Adrenal gland (tissue), 5 donors: ENCODE data around the gene CAPZA3.

Experiments
- POLR2A ChIP-seq, 2 donors: fragments of 450-650 bp; IDR thresholded peaks; one replicate each; pipeline ENCODE4 v1.6.1; 2017; ENCODE audit warnings: antibody characterized with exemption in 2 of 2, mild to moderate bottlenecking in 2 of 2, moderate library complexity in 1 of 2
- TF ChIP-seq, protein P1 (sequence below), 6 experiments: fragments of 450-650 bp in 4 of 6; fragments of 200-600 bp in 2 of 6; sonication (generic) in 1 of 6; IDR thresholded peaks; 1 replicate in 5 of 6; 2 replicates in 1 of 6; pipeline versions ENCODE4 v1.5.1 to v1.8.0; 2016 to 2021; ENCODE audit warnings: antibody characterized with exemption in 6 of 6, mild to moderate bottlenecking in 2 of 6, moderate library complexity in 1 of 6
- donor health status: DM: no; HTN: no; CAD: no.

DNA sequence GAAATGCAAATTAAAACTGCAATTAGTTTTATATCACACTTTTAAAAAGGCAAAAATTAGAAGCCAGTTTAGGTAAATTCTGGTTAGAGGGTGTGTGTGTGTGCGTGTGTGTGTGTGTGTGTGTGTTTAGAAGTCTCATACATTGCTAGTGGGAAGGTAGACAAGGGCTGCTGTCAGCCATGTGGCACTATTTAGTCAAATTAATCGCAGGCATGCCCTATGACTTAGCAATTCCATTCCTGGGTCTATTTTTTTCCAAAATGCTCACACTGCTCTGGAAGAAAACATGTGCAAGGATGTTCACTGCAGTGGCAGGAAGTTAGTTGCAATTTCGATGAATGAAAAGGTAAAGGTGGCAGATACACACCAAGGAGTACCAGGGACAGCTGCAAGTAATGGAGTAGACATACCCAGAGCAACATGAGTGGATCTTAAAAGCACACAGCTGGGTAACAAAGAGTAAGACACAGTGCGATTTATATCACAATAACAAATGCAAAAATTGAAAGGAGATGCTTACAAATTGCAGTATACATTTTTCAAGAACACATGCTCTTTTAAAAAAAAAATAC lies 11.6 kb downstream of the CAPZA3 start:
- TF ChIP-seq POLR2A (IDR thresholded peaks at IDR 0.05): no peak
- TF ChIP-seq, protein P1, sequence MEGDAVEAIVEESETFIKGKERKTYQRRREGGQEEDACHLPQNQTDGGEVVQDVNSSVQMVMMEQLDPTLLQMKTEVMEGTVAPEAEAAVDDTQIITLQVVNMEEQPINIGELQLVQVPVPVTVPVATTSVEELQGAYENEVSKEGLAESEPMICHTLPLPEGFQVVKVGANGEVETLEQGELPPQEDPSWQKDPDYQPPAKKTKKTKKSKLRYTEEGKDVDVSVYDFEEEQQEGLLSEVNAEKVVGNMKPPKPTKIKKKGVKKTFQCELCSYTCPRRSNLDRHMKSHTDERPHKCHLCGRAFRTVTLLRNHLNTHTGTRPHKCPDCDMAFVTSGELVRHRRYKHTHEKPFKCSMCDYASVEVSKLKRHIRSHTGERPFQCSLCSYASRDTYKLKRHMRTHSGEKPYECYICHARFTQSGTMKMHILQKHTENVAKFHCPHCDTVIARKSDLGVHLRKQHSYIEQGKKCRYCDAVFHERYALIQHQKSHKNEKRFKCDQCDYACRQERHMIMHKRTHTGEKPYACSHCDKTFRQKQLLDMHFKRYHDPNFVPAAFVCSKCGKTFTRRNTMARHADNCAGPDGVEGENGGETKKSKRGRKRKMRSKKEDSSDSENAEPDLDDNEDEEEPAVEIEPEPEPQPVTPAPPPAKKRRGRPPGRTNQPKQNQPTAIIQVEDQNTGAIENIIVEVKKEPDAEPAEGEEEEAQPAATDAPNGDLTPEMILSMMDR (IDR thresholded peaks at IDR 0.05): no peak
